BE2C (cell line): ENCODE data around the gene CYP4Z1.
"Not testable (repeated sequence)": the region's sequence is repeated elsewhere in the genome, so short reads cannot be mapped to it uniquely, and the experiment has no call there.

Source experiments
- DNase-seq: peaks from one replicate; pipeline ENCODE4 v3.0.0-alpha.2; 2020
- H3K27me3 ChIP-seq: fragments of 250-450 bp; sonication (Bioruptor Pico); 2 replicates; pipeline ENCODE4 v1.5.1; 2020; ENCODE audit warnings: mild to moderate bottlenecking
- H3K36me3 ChIP-seq: fragments of 250-450 bp; sonication (Bioruptor Pico); 2 replicates; pipeline ENCODE4 v1.5.1; 2020; ENCODE audit warnings: mild to moderate bottlenecking
- H3K4me1 ChIP-seq: fragments of 250-450 bp; sonication (Bioruptor Pico); 2 replicates; pipeline ENCODE4 v1.5.1; 2020
- H3K4me3 ChIP-seq: 2 replicates; pipeline ENCODE4 v1.5.1; 2011; ENCODE audit warnings: low read depth, low read length
- H3K9me3 ChIP-seq: fragments of 250-450 bp; sonication (Bioruptor Pico); 2 replicates; pipeline ENCODE4 v1.5.1; 2020
- TF ChIP-seq, protein P1 (sequence below): IDR thresholded peaks from 2 replicates; pipeline ENCODE4 v1.5.1; 2012; ENCODE audit warnings: mild to moderate bottlenecking, low read depth, low read length

The CYP4Z1 gene

DNA sequence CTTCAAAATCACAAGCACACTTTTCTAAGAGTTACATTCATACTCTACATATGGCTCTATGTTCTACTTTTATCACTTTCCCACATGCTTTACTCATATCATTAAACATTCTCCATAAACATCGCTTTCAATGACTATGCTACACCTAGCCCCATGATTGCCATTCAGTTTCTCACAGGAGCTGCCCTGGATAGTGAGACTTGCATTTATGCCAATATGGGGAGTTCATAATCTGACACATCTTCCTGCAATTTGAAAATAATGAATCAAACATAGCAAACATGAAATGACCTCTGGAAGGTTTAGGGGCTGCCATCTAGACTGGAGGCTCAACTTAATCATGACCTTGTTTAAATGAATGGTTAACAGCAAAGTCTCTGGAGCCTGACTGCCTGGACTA, 61.2 kb downstream of the CYP4Z1 start:
- Histone ChIP-seq H3K27me3 (no peaks in the 10 kb centered on the region), H3K4me3 (no peak overlapping the region)
- no peak for DNase-seq

DNA sequence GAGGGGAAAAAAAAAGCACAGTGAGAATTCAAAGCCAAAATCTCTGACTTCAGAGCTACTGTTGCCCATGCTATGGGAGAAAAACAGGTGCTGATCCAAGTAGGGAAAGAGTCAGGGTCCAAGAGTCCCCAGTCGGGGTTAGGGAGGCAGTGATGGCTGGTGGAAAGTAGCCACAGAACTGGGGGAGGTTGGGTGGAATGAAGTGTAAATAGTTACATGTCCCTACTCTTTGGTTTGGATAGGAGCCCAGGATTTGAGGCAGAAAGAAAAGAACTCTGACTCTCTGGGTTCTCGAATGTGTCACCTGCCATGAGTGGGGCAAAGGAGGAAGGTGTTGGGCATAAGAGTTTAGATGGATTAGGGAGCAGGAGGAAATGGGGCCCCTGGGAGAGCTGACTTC, 61.8 kb downstream of the CYP4Z1 start:
- not testable (repeated sequence) for H3K4me1 ChIP-seq, H3K36me3 ChIP-seq, H3K9me3 ChIP-seq, DNase-seq, H3K27me3 ChIP-seq, H3K4me3 ChIP-seq

More for the DNA sequence above, 61.2 kb downstream of the CYP4Z1 start:
- no peaks in the 10 kb centered on the region for H3K4me1 ChIP-seq
- H3K36me3 ChIP-seq = no peaks in the 10 kb centered on the region
- no peaks in the 10 kb centered on the region for H3K9me3 ChIP-seq
- TF ChIP-seq, protein P1, sequence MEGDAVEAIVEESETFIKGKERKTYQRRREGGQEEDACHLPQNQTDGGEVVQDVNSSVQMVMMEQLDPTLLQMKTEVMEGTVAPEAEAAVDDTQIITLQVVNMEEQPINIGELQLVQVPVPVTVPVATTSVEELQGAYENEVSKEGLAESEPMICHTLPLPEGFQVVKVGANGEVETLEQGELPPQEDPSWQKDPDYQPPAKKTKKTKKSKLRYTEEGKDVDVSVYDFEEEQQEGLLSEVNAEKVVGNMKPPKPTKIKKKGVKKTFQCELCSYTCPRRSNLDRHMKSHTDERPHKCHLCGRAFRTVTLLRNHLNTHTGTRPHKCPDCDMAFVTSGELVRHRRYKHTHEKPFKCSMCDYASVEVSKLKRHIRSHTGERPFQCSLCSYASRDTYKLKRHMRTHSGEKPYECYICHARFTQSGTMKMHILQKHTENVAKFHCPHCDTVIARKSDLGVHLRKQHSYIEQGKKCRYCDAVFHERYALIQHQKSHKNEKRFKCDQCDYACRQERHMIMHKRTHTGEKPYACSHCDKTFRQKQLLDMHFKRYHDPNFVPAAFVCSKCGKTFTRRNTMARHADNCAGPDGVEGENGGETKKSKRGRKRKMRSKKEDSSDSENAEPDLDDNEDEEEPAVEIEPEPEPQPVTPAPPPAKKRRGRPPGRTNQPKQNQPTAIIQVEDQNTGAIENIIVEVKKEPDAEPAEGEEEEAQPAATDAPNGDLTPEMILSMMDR = no peak

DNA sequence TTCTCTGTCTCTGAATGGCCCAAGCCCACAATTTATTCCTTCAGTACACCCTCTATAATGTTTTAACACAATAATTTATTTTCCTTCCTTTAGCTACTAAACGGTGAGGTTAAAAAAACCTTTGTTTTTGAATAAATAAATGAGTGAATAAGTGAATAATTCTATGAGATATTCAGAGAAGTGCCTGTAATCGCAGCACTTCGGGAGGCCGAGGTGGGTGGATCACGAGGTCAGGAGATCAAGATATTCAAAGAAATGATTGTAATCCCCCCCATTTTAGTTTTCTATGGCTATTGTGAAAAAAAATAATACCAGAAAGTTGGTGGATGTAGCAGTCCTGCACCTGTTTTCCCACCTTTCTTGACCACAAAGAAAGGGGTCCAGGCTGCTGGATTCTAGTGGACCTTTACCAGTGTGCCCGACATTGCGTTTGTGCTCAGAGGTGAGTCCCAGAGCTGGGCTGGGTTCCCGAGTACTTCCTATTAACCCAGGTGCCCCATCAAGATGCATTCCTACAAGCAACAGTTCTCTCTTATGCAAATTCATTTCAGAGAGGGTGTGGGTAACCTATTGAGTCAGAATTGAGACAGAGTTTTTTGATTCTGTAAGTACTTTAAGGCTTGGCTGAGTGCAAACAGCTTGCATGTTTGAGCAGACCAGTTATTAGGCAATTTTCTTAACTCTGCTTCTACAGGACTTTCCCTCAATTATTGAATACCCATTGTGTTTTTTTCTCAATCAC, 62.6 kb downstream of the CYP4Z1 start:
- not testable (repeated sequence) for H3K36me3 ChIP-seq, H3K27me3 ChIP-seq, H3K4me3 ChIP-seq, DNase-seq, H3K9me3 ChIP-seq, H3K4me1 ChIP-seq

DNA sequence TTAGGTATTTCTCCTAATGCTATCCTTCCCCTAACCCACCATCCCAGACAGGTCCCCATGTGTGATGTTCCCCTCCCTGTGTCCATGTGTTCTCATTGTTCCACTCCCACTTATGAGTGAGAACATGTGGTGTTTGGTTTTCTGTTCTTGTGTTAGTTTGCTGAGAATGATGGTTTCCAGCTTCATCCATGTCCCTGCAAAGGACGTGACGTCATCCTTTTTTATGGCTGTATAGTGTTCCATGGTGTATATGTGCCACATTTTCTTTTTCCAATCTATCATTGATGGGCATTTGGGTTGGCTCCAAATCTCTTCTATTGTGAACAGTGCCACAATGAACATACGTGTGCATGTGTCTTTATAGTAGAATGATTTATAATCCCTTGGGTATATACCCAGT, 65.6 kb downstream of the CYP4Z1 start:
- not testable (repeated sequence) for H3K4me1 ChIP-seq, H3K27me3 ChIP-seq, H3K36me3 ChIP-seq, H3K9me3 ChIP-seq, H3K4me3 ChIP-seq, DNase-seq

DNA sequence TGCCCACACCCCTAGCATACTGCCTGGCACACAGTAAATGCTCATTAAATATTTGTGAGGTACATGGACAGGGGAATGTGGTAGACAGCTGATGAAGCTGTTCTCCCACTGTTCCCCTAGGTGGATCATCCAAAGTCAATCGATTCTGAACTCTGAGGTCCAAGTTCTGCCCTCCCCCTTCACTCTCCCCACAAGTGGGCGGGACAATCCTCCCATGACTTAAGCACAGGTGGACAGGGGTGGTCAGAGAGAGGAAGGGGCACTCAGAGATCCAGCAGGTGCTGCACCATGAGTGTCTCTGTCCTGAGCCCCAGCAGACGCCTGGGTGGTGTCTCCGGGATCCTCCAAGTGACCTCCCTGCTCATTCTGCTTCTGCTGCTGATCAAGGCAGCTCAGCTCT, 70.2 kb downstream of the CYP4Z1 start, which contains the start of gene CYP4A22:
Gene CYP4A22 (plus strand): TSS at position 244 of the 400 bp plus-strand sequence. CDS start 45 bp downstream, at position 289.
- Histone ChIP-seq H3K4me3 (no peak within 1 kb of the TSS), H3K36me3 (no peaks in the 10 kb centered on the region), H3K9me3 (no peaks in the 10 kb centered on the region), H3K27me3 (no peaks in the 10 kb centered on the region), H3K4me1 (no peaks in the 10 kb centered on the region)
- TF ChIP-seq, protein P1 = no peak
- no peak for DNase-seq

DNA sequence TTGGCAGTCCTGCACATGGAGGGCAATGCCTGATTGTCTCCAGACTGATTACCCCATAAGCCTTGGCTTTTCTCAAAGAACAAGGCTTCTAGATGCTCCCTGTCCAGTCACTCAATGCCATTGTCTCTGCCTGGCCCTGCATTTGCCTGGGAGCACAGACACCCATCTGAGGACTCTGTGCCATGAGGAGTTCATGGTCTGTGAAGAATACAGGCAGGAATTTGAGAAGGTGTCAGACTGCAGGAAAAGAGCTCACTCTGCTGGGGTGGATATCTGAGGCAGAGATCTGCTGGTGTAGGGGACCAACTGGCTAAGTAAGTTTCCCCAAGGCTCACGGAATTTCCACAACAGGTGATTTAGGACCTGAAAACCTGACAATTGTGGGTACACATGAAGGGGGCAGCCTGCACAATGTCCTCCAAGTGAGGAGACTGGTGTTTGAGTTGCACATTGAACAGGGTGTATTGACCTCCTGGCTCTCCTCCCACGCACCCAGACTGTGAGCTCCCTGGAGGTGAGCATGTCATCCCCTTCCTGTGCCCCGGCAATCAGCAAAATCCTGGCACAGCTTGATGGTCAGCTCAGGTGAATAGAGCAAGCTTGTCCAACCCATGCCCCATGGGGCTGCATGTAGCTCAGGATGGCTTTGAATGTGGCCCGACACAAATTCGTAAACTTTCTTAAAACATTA, 71.0 kb downstream of the CYP4Z1 start:
- H3K27me3 ChIP-seq = no peaks in the 10 kb centered on the region
- TF ChIP-seq, protein P1 = no peak
- no peaks in the 10 kb centered on the region for H3K36me3 ChIP-seq
- no peak for DNase-seq
- H3K9me3 ChIP-seq = no peaks in the 10 kb centered on the region
- no peak overlapping the region for H3K4me3 ChIP-seq
- no peaks in the 10 kb centered on the region for H3K4me1 ChIP-seq

DNA sequence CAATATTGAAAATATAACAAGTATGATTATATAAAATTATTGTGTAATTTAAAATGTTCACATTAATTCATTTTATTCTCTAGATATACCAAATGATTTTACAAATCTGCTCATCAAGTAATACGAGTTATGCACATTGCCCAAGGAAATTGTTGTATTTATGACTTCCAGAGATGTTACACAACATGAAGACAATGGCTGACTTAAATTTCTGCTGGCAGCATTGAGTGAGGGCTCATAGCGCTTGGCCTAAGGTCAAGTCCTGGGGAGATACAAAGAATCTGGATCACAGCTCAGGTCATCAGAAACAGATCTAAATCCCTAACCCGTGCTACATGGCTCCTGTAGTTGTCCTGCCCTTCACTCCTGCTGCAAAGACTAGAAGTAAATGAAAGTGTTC, 73.3 kb downstream of the CYP4Z1 start:
- DNase-seq, H3K9me3 ChIP-seq, H3K27me3 ChIP-seq, H3K4me3 ChIP-seq, H3K36me3 ChIP-seq, H3K4me1 ChIP-seq: not testable (repeated sequence)

- DNase-seq, H3K4me3 ChIP-seq, H3K9me3 ChIP-seq, H3K36me3 ChIP-seq, H3K27me3 ChIP-seq, H3K4me1 ChIP-seq: not testable (repeated sequence)
- TF ChIP-seq, protein P1 = peak; percentile 38
Measured at GRCh38 chr1:47143654-47144053, 76.6 kb downstream of the CYP4Z1 start.

- not testable (repeated sequence) for H3K36me3 ChIP-seq, H3K4me1 ChIP-seq, DNase-seq, H3K4me3 ChIP-seq, H3K9me3 ChIP-seq, H3K27me3 ChIP-seq
Measured at GRCh38 chr1:47146495-47146894, 79.5 kb downstream of the CYP4Z1 start.
